K562 (cell line): ENCODE measurements around the gene DAPK2. TPM values are rescaled to one million over a fixed set of nuclear protein-coding genes. Genes with fewer than 3 reads are reported as not detected.

Source experiments
- ATAC-seq: fragments of 200-7000 bp; cut with Tn5 transposase; 3 replicates; pipeline ENCODE4 v1.9.1; 2020; ENCODE audit warnings: moderate library complexity
- BruUV-seq: library from RNA; stranded (reverse); fragments of 400-500 nt; replicated peaks from 2 replicates; lab custom pipeline; 2021; lab: Mats Ljungman, UMichigan
- CTCF ChIA-PET: fragments of 300-600 bp; formaldehyde crosslinking; extraction: SDS; loops from one replicate; lab custom pipeline; 2021; ENCODE audit warnings: low intra/inter-chr PET ratio; lab: Yijun Ruan, JAX
- POLR2A ChIA-PET: fragments of 300-600, 350-650 bp; sonication (Branson Sonifier 250); formaldehyde crosslinking; extraction: SDS; loops from one replicate; lab custom pipeline; 2021; ENCODE audit warnings: antibody characterized with exemption, inconsistent platforms; lab: Yijun Ruan, JAX
- DNase-seq, 4 experiments: peaks; one replicate each; pipeline versions ENCODE4 v3.0.0 to v3.0.0-alpha.2; 2011 to 2018; ENCODE audit warnings: low spot score in 3 of 4, mixed read lengths in 3 of 4; ENCODE audit errors: extremely low read depth in 1 of 4
- FAIRE-seq: peaks from 2 replicates; lab custom pipeline; 2011; peaks lifted over from hg19 to GRCh38; lab: Jason Lieb, UNC
- H2AFZ ChIP-seq: 2 replicates; pipeline ENCODE4 v1.6.0; 2011; ENCODE audit warnings: low read depth, low read length, control low read depth, inconsistent platforms
- H3K27ac ChIP-seq: fragments of 200-600 bp; 3 replicates; pipeline ENCODE4 v1.8.0; 2011; ENCODE audit warnings: low read depth, mild to moderate bottlenecking, control low read depth, inconsistent platforms, low read length, moderate library complexity, mixed read lengths; ENCODE audit errors: extremely low read depth
- H3K27me3 ChIP-seq, 2 experiments: fragments of 300-600 bp in 1 of 2; 2 replicates in 1 of 2; 3 replicates in 1 of 2; pipeline versions ENCODE4 v1.6.0 to v1.8.0; 2011; ENCODE audit warnings: inconsistent platforms in 2 of 2, low read length in 2 of 2, mild to moderate bottlenecking in 1 of 2, mixed read lengths in 1 of 2, moderate library complexity in 1 of 2; ENCODE audit not compliant: control insufficient read depth in 2 of 2, insufficient read depth in 2 of 2
- H3K36me3 ChIP-seq: fragments of 300-600 bp; 3 replicates; pipeline ENCODE4 v1.8.0; 2011; ENCODE audit warnings: mild to moderate bottlenecking, low read length, inconsistent platforms; ENCODE audit not compliant: control insufficient read depth, insufficient read depth
- H3K4me1 ChIP-seq, 2 experiments: fragments of 200-600 bp in 1 of 2; replicated peaks in 1 of 2; 2 replicates in 1 of 2; 3 replicates in 1 of 2; pipeline versions ENCODE4 v1.5.1 to v1.8.0; 2011; ENCODE audit warnings: inconsistent platforms in 2 of 2, low read length in 2 of 2, mild to moderate bottlenecking in 1 of 2, mixed read lengths in 1 of 2, moderate library complexity in 1 of 2; ENCODE audit not compliant: control insufficient read depth in 2 of 2, insufficient read depth in 2 of 2
- H3K4me2 ChIP-seq: 2 replicates; pipeline ENCODE4 v1.6.1; 2011; ENCODE audit warnings: low read length, control low read depth, inconsistent platforms, mixed read lengths; ENCODE audit not compliant: insufficient read depth
- H3K4me3 ChIP-seq: fragments of 200-600 bp; sonication (generic), shearing (Covaris generic); 2 replicates; pipeline ENCODE4 v1.5.1; 2016; ENCODE audit warnings: control low read depth, inconsistent platforms
- H3K79me2 ChIP-seq: fragments of 200-600 bp; 3 replicates; pipeline ENCODE4 v1.8.0; 2011; ENCODE audit warnings: low read length, inconsistent platforms; ENCODE audit not compliant: control insufficient read depth, insufficient read depth
- H3K9ac ChIP-seq, 2 experiments: 2 replicates each; pipeline versions ENCODE4 v1.6.0 to v1.6.1; 2011; ENCODE audit warnings: low read depth in 2 of 2, low read length in 2 of 2, control low read depth in 1 of 2, inconsistent platforms in 1 of 2, mild to moderate bottlenecking in 1 of 2, mixed read lengths in 1 of 2; ENCODE audit not compliant: insufficient read depth in 1 of 2
- H3K9me1 ChIP-seq: one replicate; pipeline ENCODE4 v1.6.0; 2011; ENCODE audit warnings: inconsistent platforms, mild to moderate bottlenecking, low read length, moderate library complexity; ENCODE audit not compliant: control insufficient read depth, insufficient read depth
- H3K9me3 ChIP-seq: replicated peaks from 2 replicates; pipeline ENCODE4 v1.5.1; 2011; ENCODE audit warnings: low read depth, low read length, inconsistent platforms; ENCODE audit not compliant: control insufficient read depth, insufficient read depth
- H4K20me1 ChIP-seq: replicated peaks from 2 replicates; pipeline ENCODE4 v1.6.1; 2011; ENCODE audit warnings: low read length, inconsistent platforms, mixed read lengths; ENCODE audit not compliant: control insufficient read depth, insufficient read depth
- KAT8 ChIP-seq: fragments of 450-650 bp; IDR thresholded peaks from 2 replicates; pipeline ENCODE4 v1.6.1; 2016; ENCODE audit warnings: low read depth, mild to moderate bottlenecking
- MED1 ChIP-seq: sonication (generic); formaldehyde crosslinking; IDR thresholded peaks from 2 replicates; pipeline ENCODE4 v1.8.1; 2023; ENCODE audit warnings: missing genetic modification reagents, borderline replicate concordance
- ZFPM2 ChIP-seq: fragments of 250-450 bp; sonication (Bioruptor Pico); IDR thresholded peaks from 2 replicates; pipeline ENCODE4 v1.5.1; 2022; ENCODE audit warnings: mild to moderate bottlenecking
- ZNF395 ChIP-seq: fragments of 200-800 bp; sonication (Bioruptor generic); IDR thresholded peaks from 2 replicates; pipeline ENCODE4 v1.6.1; 2017; ENCODE audit warnings: missing genetic modification characterization, missing compliant biosample characterization
- ZNF717 ChIP-seq: fragments of 250-450 bp; sonication (Bioruptor Pico); IDR thresholded peaks from 2 replicates; pipeline ENCODE4 v1.5.0; 2021
- WGBS: fragments of 100-300 bp; shearing (Covaris generic); methylation state at CpG from one replicate; pipeline ENCODE4 v1.1.6; 2016; ENCODE audit warnings: low coverage, mixed read lengths; ENCODE audit not compliant: insufficient coverage; ENCODE audit errors: missing lambda C conversion rate; 5-methylcytosine and 5-hydroxymethylcytosine counted together
- in situ Hi-C: fragments of 300-500 bp; cut with MboI; formaldehyde crosslinking; loops from 4 replicates; pipeline ENCODE4 v1.15.0; 2018; ENCODE audit warnings: inconsistent platforms, mixed read lengths
- intact Hi-C: fragments of 100-400 bp; cut with micrococcal nuclease; formaldehyde crosslinking; loops from 2 replicates; pipeline ENCODE4 v1.14.2; 2022
- polyA plus RNA-seq, 8 experiments: library from polyadenylated mRNA; depleted of rRNA in 4 of 8; stranded (reverse) in 5 of 8; unstranded in 3 of 8; fragments of >200 nt; fragmentation: Nextera tagmentation in 2 of 8; fragmentation: Illumina TruSeq in 1 of 8; extraction: Ambion mirVana in 2 of 8; extraction: Trizol in 1 of 8; gene quantifications; 2 replicates each; pipeline versions ENCODE4 v1.2.1 to v1.2.3, GENCODE V29; 2011 to 2014; ENCODE audit warnings: inconsistent platforms in 1 of 8, missing spikeins in 1 of 8
- total RNA-seq, 7 experiments: library from RNA; depleted of rRNA in 6 of 7; stranded (reverse); fragments of >200 nt in 6 of 7; fragmentation: Illumina TruSeq in 2 of 7; extraction: Trizol in 2 of 7; gene quantifications; 2 replicates each; pipeline versions ENCODE4 v1.2.1 to v1.2.3, GENCODE V29; 2011 to 2021; ENCODE audit warnings: low replicate concordance in 1 of 7

The DAPK2 gene
- total and polyA plus RNA-seq, 9 of the 15 experiments (the other 6 are each of a cell fraction or from before 2014, with no cell fraction given), result 0.14 to 5.2 (median 2.2) TPM

DNA sequence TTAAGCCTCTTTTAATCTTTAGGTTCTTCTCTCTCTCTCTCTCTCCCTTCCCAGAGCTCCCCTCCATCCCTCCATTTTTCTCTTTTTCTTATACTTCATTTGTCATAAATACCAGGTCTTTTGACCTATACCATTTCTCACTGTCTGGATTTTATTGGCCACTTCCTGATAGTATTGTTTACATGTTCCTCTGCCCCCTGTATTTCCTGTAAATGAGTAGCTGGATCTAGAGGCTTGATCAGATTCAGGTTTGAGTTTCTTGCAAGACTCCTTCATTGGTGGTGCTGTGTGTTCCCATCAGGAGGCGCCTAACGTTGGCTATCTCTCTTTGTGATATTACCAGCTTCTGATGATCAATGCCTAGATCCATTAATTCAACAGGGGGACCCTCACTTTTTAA lies 42.2 kb downstream of the DAPK2 start:
- Histone ChIP-seq H3K36me3 (no peaks in the 10 kb centered on the region), H3K27ac (no peak overlapping the region), H3K9me3 (no peaks in the 10 kb centered on the region), H3K9ac (no peak overlapping the region), H3K9me1 (no peaks in the 10 kb centered on the region), H3K27me3 (no peaks in the 10 kb centered on the region), H4K20me1 (no peaks in the 10 kb centered on the region), H3K4me2 (no peak overlapping the region), H3K4me1 (peaks cover 5 to 12% of the 10 kb centered on the region in 2 experiments; a peak in 4 of 5 replicates), H3K4me3 (no peak overlapping the region)
- FAIRE-seq, result no peak
- DNase-seq, result no peak
- no TSS peak for BruUV-seq
- no peak for ATAC-seq
- WGBS, result 17% methylated on average over 2 of the region's 2 CpGs
- CTCF ChIA-PET, result no interaction called here
- in situ Hi-C loops (no loop called here), intact Hi-C loops (loop anchor here (2.0 kb wide), 1 partner anchor 43 kb away; the partner anchor contains the start of gene DAPK2)
- POLR2A ChIA-PET, result interaction anchor here (1.6 kb wide), 1 partner anchor 10 kb away, joined by 4 read pairs; no protein-coding TSS in a partner anchor
- TF ChIP-seq ZNF717 (CRISPR knock-in tag) (no peak), MED1 (CRISPR knock-in tag) (no peak), ZNF395 (no peak), KAT8 (no peak), ZFPM2 (CRISPR knock-in tag) (no peak)
- TF ChIP-seq, all 486 proteins: peak for 0
- no peak overlapping the region for H2AFZ ChIP-seq
- H3K79me2 ChIP-seq, result no peaks in the 10 kb centered on the region
